HEK293T (cell line): ENCODE results near the gene CEP164.

Experiments used
- ARNT ChIP-seq: fragments of 450-650 bp; IDR thresholded peaks from 2 replicates; pipeline ENCODE4 v1.6.1; 2017; ENCODE audit warnings: mild to moderate bottlenecking
- BHLHE40 ChIP-seq: fragments of 450-650 bp; IDR thresholded peaks from 2 replicates; pipeline ENCODE4 v1.6.1; 2016; ENCODE audit warnings: mild to moderate bottlenecking, moderate library complexity, borderline replicate concordance
- LEF1 ChIP-seq: fragments of 450-650 bp; IDR thresholded peaks from 2 replicates; pipeline ENCODE4 v1.6.1; 2017; ENCODE audit warnings: mild to moderate bottlenecking, borderline replicate concordance
- SP1 ChIP-seq: fragments of 450-650 bp; IDR thresholded peaks from 2 replicates; pipeline ENCODE4 v1.6.1; 2017
- TF ChIP-seq, protein P1 (sequence below): fragments of 450-650 bp; IDR thresholded peaks from 2 replicates; pipeline ENCODE4 v1.6.1; 2016

DNA sequence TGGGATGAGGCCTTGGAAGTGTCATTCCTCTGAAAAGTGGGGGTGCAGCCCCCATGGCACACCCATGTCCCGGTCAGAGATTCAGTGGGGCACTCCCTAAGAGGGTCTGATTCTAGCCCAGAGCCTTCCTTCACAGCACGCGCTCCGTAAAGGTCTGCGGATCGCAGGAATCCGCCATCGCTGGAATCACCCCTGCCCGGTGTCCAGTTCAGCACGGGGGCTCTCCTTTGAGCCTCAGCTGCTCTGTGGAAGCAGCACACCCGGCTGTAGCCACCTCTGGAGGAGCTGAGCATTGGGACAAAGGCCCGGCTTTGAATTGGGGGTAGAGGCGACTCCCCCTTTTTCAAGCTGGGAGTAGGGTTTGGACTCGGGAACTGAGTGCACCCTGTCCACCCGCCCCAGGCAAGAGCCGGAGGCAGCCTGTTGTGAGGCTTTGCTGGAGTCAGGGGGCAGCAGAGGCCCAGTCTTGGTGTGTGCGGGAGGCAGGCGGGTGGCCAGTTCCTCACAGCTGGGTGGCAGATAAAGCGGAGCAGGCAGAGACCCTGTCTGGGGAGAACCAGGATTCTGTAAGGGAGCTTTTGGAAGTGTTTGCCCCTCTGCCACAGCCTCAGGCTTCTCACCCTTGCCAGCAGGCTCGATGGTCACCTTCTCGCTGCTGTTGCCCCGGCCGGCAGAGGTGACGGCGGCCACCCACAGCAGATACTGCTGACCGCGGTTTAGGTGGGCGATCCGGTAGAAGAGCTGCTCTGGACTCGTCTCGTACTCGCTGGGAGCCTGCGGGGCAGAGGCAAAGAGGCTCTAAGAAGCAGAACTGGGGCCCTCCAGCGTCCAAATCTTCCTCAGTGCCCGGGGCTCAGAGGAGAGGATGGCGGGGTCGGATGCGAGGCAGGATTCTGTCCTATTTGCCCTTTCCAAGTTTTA is 115.9 kb downstream of the CEP164 start:
- TF ChIP-seq, protein P1, sequence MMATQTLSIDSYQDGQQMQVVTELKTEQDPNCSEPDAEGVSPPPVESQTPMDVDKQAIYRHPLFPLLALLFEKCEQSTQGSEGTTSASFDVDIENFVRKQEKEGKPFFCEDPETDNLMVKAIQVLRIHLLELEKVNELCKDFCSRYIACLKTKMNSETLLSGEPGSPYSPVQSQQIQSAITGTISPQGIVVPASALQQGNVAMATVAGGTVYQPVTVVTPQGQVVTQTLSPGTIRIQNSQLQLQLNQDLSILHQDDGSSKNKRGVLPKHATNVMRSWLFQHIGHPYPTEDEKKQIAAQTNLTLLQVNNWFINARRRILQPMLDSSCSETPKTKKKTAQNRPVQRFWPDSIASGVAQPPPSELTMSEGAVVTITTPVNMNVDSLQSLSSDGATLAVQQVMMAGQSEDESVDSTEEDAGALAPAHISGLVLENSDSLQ, result no peak
- TF ChIP-seq BHLHE40, result no peak
- TF ChIP-seq SP1, result no peak
- TF ChIP-seq LEF1, result no peak
- TF ChIP-seq ARNT, result no peak
